PC-3 (cell line): ENCODE measurements around the gene UBAP2.

Experiments
- EZH2 ChIP-seq: fragments of 300-600 bp; sonication (generic); IDR thresholded peaks from one replicate; pipeline ENCODE4 v1.6.1; 2017; ENCODE audit warnings: antibody characterized with exemption, mild to moderate bottlenecking, low read length; ENCODE audit not compliant: unreplicated experiment
- EZH2phosphoT487 ChIP-seq: fragments of 300-600 bp; sonication (generic); IDR thresholded peaks from 2 replicates; pipeline ENCODE4 v1.6.1; 2018; ENCODE audit warnings: mild to moderate bottlenecking, antibody characterized with exemption, low read length, borderline replicate concordance
- TF ChIP-seq, protein P1 (sequence below): fragments of 300-600 bp; sonication (generic); conservative IDR thresholded peaks from 2 replicates; pipeline ENCODE4 v1.5.1; 2017; ENCODE audit warnings: antibody characterized with exemption, low read depth, mild to moderate bottlenecking, low read length

GRCh38 chr9:34048727-34049629 lies at the start of gene UBAP2:
- TF ChIP-seq, protein P1, sequence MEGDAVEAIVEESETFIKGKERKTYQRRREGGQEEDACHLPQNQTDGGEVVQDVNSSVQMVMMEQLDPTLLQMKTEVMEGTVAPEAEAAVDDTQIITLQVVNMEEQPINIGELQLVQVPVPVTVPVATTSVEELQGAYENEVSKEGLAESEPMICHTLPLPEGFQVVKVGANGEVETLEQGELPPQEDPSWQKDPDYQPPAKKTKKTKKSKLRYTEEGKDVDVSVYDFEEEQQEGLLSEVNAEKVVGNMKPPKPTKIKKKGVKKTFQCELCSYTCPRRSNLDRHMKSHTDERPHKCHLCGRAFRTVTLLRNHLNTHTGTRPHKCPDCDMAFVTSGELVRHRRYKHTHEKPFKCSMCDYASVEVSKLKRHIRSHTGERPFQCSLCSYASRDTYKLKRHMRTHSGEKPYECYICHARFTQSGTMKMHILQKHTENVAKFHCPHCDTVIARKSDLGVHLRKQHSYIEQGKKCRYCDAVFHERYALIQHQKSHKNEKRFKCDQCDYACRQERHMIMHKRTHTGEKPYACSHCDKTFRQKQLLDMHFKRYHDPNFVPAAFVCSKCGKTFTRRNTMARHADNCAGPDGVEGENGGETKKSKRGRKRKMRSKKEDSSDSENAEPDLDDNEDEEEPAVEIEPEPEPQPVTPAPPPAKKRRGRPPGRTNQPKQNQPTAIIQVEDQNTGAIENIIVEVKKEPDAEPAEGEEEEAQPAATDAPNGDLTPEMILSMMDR: no peak
- no peak for TF ChIP-seq EZH2phosphoT487
- no peak for TF ChIP-seq EZH2
